T-helper 2 cell (primary cell): ENCODE data around the gene PDAP1.
"Not testable (repeated sequence)": the region's sequence is repeated elsewhere in the genome, so short reads cannot be mapped to it uniquely, and the experiment has no call there.

Source experiments
- DNase-seq, 5 experiments: peaks; one replicate each; pipeline versions ENCODE4 v3.0.0 to v3.0.0-alpha.2; 2012 to 2022
- total RNA-seq, 2 donors: gene quantifications; one replicate each; lab custom pipeline; 2026; lab: John Stamatoyannopoulos, UW

Gene PDAP1, protein sequence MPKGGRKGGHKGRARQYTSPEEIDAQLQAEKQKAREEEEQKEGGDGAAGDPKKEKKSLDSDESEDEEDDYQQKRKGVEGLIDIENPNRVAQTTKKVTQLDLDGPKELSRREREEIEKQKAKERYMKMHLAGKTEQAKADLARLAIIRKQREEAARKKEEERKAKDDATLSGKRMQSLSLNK
- total RNA-seq: 35.2 to 56.9 reads per million in 2 donors

- peak; percentile 75 to 96 (median 90) for DNase-seq
Measured at GRCh38 chr7:99408379-99409191, at the start of gene PDAP1, which contains the start of gene BUD31. PDAP1 (minus strand) TSS chr7:99408597; CDS start chr7:99408548, 49 bp downstream. BUD31 (plus strand) TSS chr7:99408969; CDS start chr7:99411093, 2,124 bp downstream.

DNA sequence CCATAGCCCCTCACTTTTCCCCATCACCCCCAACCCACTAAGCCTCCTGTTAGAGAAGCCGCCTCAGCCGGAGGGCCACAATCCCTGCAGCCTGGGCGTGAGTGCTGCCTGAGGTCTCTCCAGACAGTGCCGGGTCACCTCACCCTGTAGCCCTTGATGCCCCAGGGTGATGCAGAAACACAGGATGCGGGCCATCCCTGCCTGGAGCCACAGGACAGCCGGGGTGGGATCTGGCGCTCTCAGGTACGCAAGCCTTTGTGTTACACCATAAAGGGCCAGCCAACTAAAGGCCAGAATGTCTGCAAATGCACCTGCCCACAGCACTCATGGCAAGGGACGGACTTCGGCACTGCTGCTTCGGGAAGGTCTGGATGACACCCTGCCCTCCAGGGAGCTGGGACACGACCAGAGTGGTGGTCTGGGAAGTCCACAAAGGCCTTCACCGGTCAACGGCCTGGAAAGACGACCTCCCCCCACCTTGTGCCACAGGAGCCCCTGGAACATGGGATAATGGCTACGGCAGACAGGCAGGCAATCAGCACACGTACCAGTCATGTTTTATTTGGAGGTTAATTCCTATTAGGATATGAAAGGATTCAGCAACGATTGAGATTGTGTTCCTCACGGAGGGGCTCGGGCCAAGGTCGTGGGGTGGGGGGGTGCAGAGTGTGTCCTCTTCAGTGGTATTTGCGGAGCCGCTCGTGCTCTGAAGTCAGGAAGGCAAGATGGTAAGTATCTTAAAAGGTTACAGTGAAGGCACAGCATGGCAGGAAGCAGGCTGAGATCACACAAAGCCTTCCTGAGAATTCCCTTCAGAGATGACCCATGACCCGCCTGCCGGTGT, 49.5 kb upstream of the PDAP1 start:
- no peak for DNase-seq

DNA sequence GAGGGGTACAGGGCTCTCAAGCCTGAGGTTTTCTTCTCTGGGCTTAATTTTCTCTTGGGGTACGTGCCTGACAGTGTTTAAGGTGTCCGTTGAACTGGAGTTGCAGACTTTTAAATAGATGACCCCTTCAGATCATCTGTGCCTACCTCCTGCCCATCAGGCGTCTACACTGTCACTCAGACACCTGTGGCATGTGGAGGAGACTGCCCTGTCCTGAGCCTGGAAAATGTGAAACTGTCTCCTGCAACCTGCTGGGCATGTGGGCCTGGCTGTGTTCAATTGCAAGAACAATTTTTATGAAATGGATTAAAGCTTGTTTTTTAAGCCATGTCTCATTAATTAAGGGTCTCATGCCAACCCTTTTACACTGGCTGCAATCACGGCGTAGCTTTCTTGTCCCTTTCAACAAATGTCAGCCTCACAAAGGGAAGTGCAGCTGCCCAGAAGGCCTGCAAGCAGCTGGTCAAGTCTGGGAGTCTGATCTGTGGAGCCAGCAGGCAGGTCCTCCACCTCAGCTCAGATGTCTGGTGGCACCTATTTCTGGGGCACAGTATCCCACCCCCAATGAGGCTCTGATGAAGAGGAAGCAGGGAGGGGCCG, 48.8 kb upstream of the PDAP1 start:
- DNase-seq: no peak

GRCh38 chr7:99456288-99456687, 47.9 kb upstream of the PDAP1 start:
- DNase-seq: no peak

DNA sequence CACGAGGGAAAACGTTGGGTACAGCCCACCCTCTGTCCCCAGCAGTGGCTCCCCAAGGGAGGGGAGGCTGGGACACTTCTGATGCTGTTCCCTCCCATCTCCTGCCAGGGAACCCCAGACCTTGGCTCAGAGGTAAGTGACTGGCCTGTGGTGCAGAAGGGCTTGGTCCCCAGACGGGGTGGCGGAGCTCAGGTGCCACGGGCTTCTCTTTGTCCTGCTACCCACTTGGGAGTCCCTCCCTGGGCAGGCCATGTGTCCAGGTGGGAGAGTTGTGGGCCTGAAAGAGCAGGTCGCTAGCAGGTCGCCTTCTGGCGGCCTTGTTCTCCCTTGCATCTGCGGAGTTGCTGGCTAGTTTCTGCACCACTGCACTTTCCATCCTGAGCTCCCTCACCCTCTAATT, 47.5 kb upstream of the PDAP1 start:
- no peak for DNase-seq

DNA sequence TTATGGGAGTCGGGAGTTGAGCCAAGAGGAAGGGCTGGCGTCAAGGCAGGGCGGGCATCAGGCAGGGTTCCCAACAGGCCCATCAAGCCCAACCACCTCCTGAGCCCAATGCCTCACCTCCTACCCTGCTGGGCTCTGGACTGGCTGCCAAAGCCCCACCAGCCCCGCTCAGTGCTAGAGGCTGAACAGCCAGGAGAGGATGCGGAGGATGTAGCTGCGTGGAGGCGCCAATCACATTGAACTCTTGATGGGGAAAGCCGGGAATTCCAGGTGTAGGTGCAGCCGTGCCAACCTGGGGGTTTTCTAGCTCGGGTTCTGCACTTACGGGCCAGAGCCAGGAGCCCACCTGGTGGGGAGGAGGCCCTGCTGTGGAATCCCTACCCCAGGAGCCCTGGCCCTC, 44.7 kb upstream of the PDAP1 start:
- no peak for DNase-seq

DNA sequence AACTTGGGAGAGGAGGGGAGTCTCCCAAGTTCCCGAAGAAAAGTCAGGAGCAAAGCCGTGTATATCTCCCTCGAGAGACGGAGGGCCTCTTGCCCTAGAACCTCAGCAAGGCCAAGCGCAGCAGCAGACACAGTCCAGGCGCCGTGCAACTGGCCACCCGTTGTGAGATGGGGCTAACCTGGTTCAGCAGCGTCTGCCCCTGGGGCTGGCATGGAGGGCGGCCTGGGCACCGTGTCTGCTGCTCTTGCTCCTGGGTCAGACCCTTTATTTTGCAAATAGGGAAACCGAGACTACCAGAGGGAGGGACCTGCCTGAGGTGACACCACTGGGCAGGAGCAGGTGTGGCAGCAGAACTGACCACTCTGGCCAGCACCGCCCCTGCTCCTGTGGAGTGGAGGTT, 44.1 kb upstream of the PDAP1 start:
- DNase-seq: no peak

- no peak for DNase-seq
Measured at GRCh38 chr7:99451936-99452335, 43.5 kb upstream of the PDAP1 start.

DNA sequence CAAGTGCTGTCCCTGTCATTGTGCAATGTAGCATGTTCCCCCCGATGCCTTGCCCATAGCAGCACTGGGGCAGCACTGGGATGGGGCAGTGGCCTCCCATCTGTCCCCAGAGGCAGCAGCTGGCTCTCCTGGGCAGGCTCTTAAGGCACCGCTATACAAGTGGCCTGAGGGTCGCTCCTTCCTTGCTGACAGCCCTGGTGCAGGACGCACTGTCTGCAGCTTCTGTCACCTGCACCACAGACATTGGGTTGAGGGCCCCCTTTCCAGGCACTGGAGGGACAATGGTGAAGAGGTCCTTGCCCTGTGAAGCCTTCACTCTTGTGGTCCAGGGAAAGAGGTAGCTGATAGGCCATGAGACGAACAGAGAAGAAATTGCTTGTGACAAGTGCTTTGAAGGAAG, 40.9 kb upstream of the PDAP1 start:
- DNase-seq: no peak

GRCh38 chr7:99448855-99449254, 40.5 kb upstream of the PDAP1 start:
- DNase-seq: no peak

DNA sequence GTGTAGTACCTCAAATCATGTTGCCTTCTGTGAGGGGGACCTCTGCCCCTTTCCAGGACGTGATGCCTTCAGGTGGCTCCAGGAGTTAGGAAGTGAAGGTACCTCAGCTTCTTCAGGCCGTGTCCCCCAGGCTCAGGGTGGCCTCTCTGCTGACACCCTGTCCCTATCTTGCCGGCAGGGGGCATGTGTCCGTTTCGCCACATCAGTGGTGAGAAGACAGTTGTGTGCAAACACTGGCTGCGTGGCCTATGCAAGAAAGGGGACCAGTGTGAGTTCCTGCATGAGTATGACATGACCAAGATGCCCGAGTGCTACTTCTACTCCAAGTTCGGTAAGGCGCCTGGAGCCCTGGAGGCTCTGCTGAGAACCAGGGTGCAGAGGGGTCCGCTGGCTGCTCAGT, 39.5 kb upstream of the PDAP1 start:
- DNase-seq: peak in 1 of 5 experiments; percentile 36

DNA sequence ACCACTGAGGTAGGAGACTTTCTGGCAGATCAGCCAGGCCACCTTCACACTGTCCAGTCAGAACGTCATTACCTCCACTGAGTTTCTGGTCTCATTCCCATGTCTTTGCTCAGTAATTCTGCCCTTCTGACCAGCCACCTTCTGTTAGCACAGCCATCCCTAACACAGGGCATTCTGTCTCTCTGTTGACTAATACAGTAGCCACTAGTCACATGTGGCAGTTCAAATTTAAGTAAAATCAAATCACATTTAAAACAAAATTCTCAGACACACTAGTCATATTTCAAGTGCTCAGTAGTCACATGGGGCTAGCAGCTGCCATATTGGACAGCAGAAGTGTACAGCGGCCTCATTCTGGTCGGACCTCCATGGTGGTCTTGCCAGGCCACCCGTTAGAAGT, 37.7 kb upstream of the PDAP1 start:
- no peak for DNase-seq

GRCh38 chr7:99440195-99440594, 31.8 kb upstream of the PDAP1 start:
- DNase-seq: no peak

GRCh38 chr7:99438573-99439480, 30.4 kb upstream of the PDAP1 start, which contains the start of the genes CPSF4 and PTCD1:
CPSF4 (plus strand) TSS chr7:99438943; CDS start chr7:99439083, 140 bp downstream.
PTCD1 (minus strand) TSS chr7:99438798; CDS start chr7:99435242, 3,556 bp downstream.
- peak; percentile 59 to 92 (median 83) for DNase-seq

- peak in 1 of 5 experiments; percentile 12 for DNase-seq
Measured at GRCh38 chr7:99437946-99438572, 29.7 kb upstream of the PDAP1 start.

DNA sequence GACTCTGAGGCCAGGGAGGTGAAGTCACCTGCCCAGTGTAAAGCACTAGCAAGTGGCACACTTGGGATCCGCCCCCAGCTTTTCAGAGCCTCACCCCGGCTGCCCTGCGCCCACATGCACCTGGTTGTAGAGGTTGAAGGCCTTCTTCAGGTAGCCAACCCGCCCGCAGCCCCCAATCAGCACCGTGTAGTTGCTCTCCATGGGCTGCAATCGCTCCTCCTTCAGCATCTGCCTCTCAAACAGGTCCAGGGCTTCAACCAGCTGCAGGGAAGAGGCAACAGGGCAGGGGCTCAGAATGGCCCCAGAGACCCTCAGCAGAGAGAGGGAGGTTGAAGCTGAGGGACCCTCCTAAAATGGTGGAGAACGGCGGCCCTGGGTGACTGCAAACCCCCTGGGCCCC, 24.8 kb upstream of the PDAP1 start:
- no peak for DNase-seq

- not testable (repeated sequence) for DNase-seq
Measured at GRCh38 chr7:99431756-99432540, 23.6 kb upstream of the PDAP1 start.

- DNase-seq: no peak
Measured at GRCh38 chr7:99429756-99430155, 21.4 kb upstream of the PDAP1 start.

DNA sequence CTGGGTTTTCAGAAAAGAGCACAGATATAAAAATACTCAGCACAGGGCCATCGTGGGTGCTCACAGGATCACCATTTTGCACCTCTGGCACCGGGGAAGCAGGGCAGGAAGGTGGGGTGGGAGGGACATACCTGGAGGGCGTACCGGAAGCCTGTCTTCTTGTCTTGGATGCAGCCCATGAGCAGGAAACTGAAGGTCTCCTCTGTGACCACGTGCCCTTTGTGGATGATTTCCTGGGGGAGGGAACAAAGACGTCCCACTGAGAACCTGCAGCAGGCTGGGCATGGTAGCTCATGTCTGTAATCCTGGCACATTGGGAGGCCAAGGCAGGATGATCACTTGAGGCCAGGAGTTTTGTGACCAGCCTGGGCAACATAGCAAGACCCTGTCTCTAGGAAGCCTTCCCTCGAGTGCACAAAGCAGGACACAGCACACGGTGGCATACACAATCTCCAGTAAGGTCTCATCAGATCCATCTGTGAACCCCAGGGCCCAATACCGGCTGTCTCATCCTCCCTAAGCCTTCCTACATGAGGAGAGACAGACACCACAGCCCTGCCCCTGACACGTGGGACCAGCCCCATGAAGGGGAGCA, 20.7 kb upstream of the PDAP1 start:
- peak in 1 of 5 experiments; percentile 37 for DNase-seq
